GM21576 (cell line): ENCODE data around the gene DNASE2B.

Source experiments
- ATAC-seq: cut with Tn5 transposase; IDR thresholded peaks from one replicate; pipeline ENCODE4 v1.9.1; 2021; ENCODE audit warnings: mild to moderate bottlenecking, moderate library complexity; ENCODE audit not compliant: unreplicated experiment

Gene DNASE2B

GRCh38 chr1:84373436-84374141, 24.7 kb upstream of the DNASE2B start:
- ATAC-seq = no peak

DNA sequence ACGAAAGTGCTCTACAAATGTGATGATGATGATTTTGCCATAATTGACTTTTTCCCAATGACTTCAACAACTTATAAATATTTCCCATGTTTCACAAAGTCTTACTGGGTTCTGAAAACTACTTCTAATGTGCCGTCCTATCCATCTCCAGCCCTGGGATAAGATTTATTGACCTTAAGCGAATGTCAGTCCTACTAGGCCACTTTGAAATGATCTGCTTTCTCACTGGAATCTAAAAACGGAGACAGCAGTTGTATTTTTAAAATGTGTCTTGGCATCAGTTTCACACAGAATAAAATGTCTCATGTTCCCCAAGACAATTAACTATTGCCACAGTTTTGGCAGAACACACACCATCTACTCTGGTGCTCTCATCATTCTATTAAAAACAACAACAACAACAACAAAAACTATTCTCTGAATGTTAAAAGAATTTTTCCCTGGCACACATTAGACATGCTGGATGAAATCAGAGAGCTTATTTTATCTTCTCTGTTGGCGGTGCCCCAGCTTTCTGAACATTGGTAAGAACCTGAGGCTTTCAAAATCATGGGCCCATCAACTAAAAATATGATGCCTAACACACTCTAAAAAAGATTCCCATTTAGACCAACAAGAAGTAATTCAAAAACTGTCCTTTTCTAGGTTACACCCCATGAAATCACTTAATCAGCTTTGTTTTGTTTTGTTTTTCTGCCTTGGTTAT, 23.1 kb upstream of the DNASE2B start:
- ATAC-seq = no peak

DNA sequence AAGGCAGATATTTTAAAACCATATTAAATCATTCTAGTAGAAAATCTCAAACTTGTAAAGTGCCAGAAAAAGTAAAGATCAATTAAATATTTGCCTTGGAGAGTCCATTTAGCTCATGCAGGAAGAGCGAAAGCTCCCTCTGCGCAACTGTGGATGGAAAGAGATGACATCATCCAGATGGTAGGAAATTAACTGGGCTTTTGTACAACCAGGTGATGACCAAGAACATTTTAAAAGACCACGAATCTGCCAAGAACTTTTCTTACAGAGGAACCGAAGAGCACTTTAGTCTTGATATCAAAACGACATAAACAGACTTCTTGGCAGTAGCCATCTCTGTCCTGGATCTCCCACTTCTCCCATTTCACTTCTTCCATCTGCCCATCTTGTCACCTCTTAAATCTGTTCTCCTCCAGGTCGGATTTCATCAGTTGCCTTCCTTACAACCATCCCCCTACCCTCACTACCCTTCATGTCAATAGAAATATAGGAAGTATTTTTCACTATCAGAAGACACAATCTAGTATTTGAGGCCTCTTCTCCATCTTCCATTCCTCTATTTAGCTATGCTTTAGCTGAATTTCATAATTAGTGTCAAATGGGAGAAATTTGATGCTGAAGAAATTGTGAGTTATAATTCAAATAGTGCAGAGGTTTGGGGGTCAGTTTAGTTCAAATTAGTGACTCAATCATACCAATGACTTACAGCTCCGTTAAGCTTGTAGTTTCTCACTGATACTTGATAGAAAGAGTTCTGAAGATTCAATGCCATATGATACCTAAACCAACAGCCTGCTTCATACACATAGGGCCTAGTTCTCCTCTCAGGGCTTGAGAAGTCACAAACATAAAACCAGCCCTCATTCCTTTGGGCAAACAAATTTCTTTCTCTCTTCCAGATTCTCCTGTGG, 22.0 kb upstream of the DNASE2B start:
- no peak for ATAC-seq

GRCh38 chr1:84377480-84378095, 20.7 kb upstream of the DNASE2B start:
- ATAC-seq = no peak

DNA sequence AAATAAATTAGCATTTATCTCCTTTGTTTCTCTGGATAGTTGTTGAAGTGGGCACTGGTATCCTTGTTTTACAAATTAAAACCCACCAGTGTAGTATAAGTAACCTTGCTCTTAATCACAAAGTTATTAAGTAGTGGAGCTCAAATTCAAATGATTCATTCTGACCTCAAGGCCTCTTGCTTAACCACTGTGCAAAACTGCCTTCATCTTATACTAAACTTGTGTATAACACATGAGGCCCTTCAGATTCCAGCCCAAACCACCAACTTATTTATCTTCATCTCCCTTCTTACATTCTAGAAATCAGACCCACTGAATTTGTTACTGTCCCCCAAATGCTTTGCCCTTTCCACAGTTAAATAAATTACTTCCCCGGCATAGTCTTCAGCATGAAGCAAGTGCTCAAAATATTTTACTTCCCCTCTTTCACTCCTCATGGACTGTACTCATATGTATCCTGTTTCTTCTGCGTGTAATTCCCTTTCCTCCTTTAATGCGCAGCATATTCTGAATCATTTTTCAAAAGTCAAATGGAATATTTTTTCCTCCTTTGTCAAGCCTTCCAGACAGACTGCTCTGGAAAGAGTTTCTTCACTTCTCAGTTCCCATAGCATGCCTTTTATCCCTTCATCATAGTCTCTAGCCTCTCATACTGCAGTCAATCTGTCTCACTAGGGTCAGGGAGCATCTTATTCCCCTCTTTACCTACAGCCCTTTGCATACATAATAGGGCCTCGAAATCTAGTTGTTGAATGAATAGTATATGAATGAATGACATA, 19.0 kb upstream of the DNASE2B start:
- no peak for ATAC-seq

DNA sequence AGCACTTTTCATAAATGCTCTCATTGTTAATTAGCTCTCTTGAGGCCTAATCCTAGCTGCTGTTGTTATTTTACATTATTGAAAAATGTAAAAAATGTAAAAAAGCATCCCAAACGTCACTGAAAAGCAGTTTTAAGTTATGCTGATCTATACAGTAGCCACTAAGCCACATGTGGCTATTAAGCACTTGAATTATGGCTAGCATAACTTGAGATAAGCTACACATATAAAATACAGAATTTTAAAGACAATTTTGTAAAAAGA, 18.4 kb upstream of the DNASE2B start:
- no peak for ATAC-seq

DNA sequence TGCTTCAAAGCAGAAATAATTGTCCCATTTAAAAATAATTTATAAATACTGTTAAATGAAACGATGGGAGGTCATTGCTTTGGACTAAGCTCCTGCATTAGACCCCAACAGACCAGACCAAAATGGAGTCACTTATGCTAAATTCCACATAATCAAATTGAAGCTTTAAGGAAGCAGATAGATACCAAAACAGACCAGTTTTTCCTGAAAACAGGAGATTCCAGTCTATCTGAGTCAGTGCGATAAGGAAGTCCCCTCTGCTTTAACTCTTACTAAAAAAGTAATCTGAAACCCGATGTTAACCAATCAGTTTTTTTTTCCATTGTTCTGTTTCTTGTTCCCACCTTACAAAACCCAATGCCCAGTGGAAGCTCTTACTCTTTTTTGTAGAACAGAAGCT, 16.2 kb upstream of the DNASE2B start:
- no peak for ATAC-seq

DNA sequence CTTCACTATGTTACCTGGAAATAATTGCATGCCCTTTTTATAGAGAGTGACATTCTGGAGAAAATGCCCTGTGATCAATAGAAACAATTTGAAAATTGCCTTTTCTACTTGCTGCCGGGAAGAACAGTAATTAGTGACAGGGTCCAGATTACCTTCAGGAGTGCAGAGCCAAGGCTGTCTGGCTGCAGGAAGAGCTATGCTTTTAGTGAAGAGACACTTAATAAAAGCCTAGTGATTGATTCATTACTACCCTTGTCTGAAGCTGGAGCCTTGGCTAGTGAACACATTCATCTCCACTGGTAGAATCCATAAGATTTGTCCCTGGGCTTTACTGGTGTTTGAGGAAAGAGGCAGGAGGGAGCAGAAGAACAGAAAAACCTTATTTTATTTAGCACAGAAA, 12.9 kb upstream of the DNASE2B start:
- ATAC-seq = no peak

DNA sequence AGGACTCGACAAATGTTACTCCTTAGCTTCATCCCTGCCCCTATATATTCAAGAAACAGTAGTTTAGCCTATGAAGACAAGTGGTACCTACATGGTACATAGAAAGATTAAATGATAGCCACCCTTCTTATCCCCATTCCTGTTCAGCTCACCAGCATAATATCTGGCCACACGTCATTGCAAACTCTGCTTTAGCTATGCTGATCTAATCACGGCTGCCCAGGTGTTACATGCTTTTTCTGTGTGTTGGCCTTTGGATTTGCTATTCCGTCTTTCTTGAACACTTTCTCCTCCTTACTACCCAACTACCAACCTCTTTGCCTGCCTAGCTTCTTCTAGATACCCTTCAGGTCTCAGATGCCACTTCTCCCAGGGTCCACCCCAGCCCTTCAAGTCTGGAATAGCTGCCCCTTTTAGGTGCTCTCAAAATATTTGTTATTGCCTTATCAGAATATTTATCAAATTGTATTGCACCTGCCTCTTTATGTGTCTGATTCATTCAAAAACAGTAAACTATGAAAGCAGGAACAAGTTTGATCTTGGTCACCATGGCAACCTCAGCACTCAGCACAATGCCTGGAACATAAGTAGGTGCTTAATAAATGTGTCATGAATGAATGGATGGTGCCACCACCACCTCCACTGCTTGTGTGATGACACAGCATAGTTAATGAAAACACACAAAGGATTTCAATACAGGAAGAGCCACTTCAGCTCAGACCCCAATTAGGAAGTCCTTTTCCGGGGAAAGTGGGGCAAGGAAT, 11.4 kb upstream of the DNASE2B start:
- no peak for ATAC-seq

- no peak for ATAC-seq
Measured at GRCh38 chr1:84387480-84388163, 10.7 kb upstream of the DNASE2B start.

DNA sequence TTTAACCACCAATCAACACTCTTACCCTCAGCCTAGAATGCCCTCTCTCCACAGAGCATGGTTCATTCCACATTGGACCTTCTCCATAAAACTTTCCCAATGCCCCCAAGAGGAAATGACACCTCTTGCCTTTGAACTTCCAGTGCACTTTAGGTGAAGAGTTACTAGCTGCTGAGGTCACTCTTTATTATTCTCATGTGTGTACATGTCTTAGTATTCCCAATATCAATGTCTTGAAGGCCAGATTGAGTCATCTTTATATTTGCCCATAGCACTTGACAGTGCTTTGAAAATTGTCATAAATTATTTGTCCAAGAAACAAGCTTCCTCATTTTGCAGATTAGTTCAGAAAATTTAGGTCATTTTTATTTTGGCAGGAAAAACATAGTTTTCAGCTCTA, 8.1 kb upstream of the DNASE2B start:
- ATAC-seq = no peak

- ATAC-seq = no peak
Measured at GRCh38 chr1:84401156-84401555, 2.9 kb downstream of the DNASE2B start.

- no peak for ATAC-seq
Measured at GRCh38 chr1:84402060-84402459, 3.8 kb downstream of the DNASE2B start.

GRCh38 chr1:84402501-84402900, 4.2 kb downstream of the DNASE2B start:
- no peak for ATAC-seq

DNA sequence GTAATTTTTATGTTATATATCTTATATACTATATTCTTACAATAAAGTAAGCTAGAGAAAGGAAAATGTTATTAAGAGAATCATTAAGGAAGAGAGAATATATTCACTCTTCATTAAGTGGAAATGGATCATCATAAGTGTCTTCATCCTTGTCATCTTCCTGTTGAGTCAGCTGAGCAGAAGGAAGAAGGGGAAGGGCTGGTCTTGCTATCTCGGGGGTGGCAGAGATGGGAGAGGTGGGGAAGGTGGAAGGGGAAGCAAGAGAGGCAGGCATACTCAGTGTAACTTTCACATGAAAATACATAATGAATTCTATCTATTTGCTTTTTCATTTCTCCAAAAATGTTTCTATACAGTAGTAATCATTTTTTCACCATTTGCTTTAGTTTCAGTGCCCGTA, 5.1 kb downstream of the DNASE2B start:
- no peak for ATAC-seq

DNA sequence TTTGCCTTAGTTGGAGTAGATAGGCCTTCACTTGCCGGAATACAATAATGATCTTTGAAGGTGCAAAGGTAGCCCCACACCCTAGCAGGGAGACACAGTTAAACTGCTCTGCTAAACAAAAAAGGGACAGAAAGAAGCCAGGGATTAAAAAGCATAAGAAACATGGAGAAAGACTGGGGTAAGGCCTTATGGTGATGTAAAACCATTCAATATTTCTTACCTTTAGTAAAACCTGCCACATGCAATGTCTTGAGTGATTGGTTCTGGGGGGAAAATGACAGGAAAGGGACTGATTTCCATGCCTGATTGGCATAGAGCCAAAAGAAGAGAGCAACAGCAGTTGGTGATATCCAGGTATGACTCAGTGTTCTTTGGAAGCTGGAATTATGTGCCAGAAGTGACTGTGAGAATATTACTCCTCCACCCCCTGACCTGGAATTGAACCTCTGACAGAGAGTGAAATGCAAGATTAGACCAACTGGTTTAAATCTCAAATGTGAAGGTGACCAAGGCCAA, 8.1 kb downstream of the DNASE2B start:
- ATAC-seq = no peak

- no peak for ATAC-seq
Measured at GRCh38 chr1:84407524-84407923, 9.2 kb downstream of the DNASE2B start.

GRCh38 chr1:84407958-84408422, 9.7 kb downstream of the DNASE2B start:
- ATAC-seq = no peak

GRCh38 chr1:84409888-84410287, 11.6 kb downstream of the DNASE2B start:
- no peak for ATAC-seq
